SU-DHL-6 (cell line): ENCODE results near the gene NAA16.
"Not testable (repeated sequence)": the region's sequence is repeated elsewhere in the genome, so short reads cannot be mapped to it uniquely, and the experiment has no call there.

Experiments
- H2AFZ ChIP-seq: fragments of 200-600 bp; sonication (generic); 2 replicates; pipeline ENCODE4 v1.6.1; 2014; ENCODE audit warnings: low read depth, mild to moderate bottlenecking, moderate library complexity, mixed read lengths, antibody characterized with exemption, low read length; ENCODE audit not compliant: severe bottlenecking
- H3F3A ChIP-seq: fragments of 200-600 bp; shearing (Covaris generic); 2 replicates; pipeline ENCODE4 v1.6.0; 2016; ENCODE audit warnings: antibody characterized with exemption, mild to moderate bottlenecking; ENCODE audit not compliant: insufficient read depth
- H3K27ac ChIP-seq: fragments of 200-600 bp; sonication (generic); 2 replicates; pipeline ENCODE4 v1.5.1; 2016; ENCODE audit warnings: low read depth, mild to moderate bottlenecking, low read length, moderate library complexity, mixed read lengths
- H3K27me3 ChIP-seq: fragments of 200-600 bp; sonication (generic), shearing (Covaris generic); 2 replicates; pipeline ENCODE4 v1.6.0; 2014; ENCODE audit warnings: mild to moderate bottlenecking, low read length
- H3K36me3 ChIP-seq: fragments of 200-600 bp; sonication (generic); 2 replicates; pipeline ENCODE4 v1.6.1; 2014; ENCODE audit warnings: mild to moderate bottlenecking, low read length, mixed read lengths
- H3K4me2 ChIP-seq: fragments of 300-600, 200-600 bp; shearing (Covaris generic), sonication (generic); 2 replicates; pipeline ENCODE4 v1.6.0; 2014; ENCODE audit warnings: low read length, low read depth, mild to moderate bottlenecking; ENCODE audit not compliant: poor library complexity, severe bottlenecking
- H3K4me3 ChIP-seq: fragments of 200-600 bp; sonication (generic); 2 replicates; pipeline ENCODE4 v1.5.1; 2014; ENCODE audit warnings: antibody characterized with exemption, low read length, mild to moderate bottlenecking, mixed read lengths; ENCODE audit not compliant: insufficient read depth, poor library complexity, severe bottlenecking
- H3K79me2 ChIP-seq: fragments of 200-600 bp; sonication (generic); 2 replicates; pipeline ENCODE4 v1.6.1; 2014; ENCODE audit warnings: mild to moderate bottlenecking, low read length, moderate library complexity; ENCODE audit not compliant: insufficient read depth
- H3K9ac ChIP-seq: fragments of 200-600 bp; sonication (generic); 2 replicates; pipeline ENCODE4 v1.7.0; 2014; ENCODE audit warnings: mild to moderate bottlenecking, low read length
- H3K9me2 ChIP-seq: fragments of 200-600 bp; sonication (generic); replicated peaks from 2 replicates; pipeline ENCODE4 v1.6.1; 2014; ENCODE audit warnings: low read length; ENCODE audit not compliant: insufficient read depth
- H3K9me3 ChIP-seq: fragments of 200-600 bp; sonication (generic); 2 replicates; pipeline ENCODE4 v1.6.1; 2014; ENCODE audit warnings: low read length, mixed read lengths; ENCODE audit not compliant: insufficient read depth
- H4K20me1 ChIP-seq: fragments of 200-600 bp; sonication (generic); 2 replicates; pipeline ENCODE4 v1.6.1; 2014; ENCODE audit warnings: low read depth, mild to moderate bottlenecking, antibody characterized with exemption, low read length, moderate library complexity, mixed read lengths
- EZH2phosphoT487 ChIP-seq: fragments of 200-600 bp; sonication (generic), shearing (Covaris generic); conservative IDR thresholded peaks from 2 replicates; pipeline ENCODE4 v1.6.1; 2018; ENCODE audit warnings: mild to moderate bottlenecking, antibody characterized with exemption, low read length, moderate library complexity, mixed read lengths
- TF ChIP-seq, protein P1 (sequence below): fragments of 200-600 bp; sonication (generic); IDR thresholded peaks from one replicate; pipeline ENCODE4 v1.5.1; 2017; ENCODE audit warnings: antibody characterized with exemption, mild to moderate bottlenecking, low read length, moderate library complexity; ENCODE audit not compliant: insufficient read depth, poor library complexity, severe bottlenecking

NAA16 gene

DNA sequence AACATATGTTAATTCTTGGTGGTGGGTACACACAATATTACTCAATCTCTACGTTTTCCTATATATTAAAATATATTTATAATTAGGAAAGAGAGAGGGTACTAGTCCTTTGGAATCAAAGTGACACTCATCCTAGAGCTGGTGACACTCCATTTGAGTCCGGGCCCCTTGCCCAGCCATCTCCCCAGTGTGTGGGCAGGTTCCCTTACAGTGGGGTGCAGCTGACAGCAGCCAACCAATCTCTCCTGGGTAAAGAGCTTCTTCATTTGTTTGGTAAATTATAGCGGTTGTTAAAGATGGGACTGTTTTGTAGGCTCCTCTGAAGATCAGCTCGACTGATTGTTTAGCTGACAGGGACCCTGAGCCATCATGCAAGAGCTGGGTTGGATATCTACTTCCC lies 109.1 kb downstream of the NAA16 start:
- TF ChIP-seq, protein P1, sequence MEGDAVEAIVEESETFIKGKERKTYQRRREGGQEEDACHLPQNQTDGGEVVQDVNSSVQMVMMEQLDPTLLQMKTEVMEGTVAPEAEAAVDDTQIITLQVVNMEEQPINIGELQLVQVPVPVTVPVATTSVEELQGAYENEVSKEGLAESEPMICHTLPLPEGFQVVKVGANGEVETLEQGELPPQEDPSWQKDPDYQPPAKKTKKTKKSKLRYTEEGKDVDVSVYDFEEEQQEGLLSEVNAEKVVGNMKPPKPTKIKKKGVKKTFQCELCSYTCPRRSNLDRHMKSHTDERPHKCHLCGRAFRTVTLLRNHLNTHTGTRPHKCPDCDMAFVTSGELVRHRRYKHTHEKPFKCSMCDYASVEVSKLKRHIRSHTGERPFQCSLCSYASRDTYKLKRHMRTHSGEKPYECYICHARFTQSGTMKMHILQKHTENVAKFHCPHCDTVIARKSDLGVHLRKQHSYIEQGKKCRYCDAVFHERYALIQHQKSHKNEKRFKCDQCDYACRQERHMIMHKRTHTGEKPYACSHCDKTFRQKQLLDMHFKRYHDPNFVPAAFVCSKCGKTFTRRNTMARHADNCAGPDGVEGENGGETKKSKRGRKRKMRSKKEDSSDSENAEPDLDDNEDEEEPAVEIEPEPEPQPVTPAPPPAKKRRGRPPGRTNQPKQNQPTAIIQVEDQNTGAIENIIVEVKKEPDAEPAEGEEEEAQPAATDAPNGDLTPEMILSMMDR, result no peak
- TF ChIP-seq EZH2phosphoT487, result no peak
- Histone ChIP-seq H3K9me2 (no peaks in the 10 kb centered on the region), H3K27me3 (no peaks in the 10 kb centered on the region), H3F3A (no peaks in the 10 kb centered on the region), H3K4me2 (no peak overlapping the region), H3K9me3 (no peaks in the 10 kb centered on the region), H3K4me3 (no peak overlapping the region), H2AFZ (no peak overlapping the region), H3K9ac (no peak overlapping the region), H4K20me1 (no peaks in the 10 kb centered on the region), H3K79me2 (no peaks in the 10 kb centered on the region), H3K27ac (no peak overlapping the region), H3K36me3 (no peaks in the 10 kb centered on the region)

DNA sequence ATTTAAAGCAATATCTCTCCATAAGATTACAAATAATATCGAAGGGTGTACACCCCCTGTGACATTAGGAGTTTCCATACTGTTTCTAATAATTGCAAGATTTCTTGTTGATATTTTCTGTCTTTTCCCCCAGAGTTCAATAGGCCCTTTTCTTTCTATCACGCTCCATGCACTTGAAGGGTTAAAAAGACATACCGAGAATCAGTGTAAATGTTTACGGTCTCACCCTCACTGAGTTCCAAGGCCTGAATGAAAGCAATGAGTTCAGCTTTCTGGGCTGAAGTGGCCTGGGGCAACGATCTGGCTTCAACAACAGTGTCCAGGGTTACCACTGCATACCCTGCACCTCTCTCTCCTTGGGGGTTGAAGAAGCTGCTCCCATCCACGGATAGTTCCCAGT lies 110.3 kb downstream of the NAA16 start:
- H3K4me3 ChIP-seq, H3K9ac ChIP-seq, H3K9me2 ChIP-seq, H3K4me2 ChIP-seq, H2AFZ ChIP-seq, H3K27ac ChIP-seq, H3K9me3 ChIP-seq, H3K27me3 ChIP-seq, H4K20me1 ChIP-seq, H3K79me2 ChIP-seq, H3K36me3 ChIP-seq, H3F3A ChIP-seq: not testable (repeated sequence)

DNA sequence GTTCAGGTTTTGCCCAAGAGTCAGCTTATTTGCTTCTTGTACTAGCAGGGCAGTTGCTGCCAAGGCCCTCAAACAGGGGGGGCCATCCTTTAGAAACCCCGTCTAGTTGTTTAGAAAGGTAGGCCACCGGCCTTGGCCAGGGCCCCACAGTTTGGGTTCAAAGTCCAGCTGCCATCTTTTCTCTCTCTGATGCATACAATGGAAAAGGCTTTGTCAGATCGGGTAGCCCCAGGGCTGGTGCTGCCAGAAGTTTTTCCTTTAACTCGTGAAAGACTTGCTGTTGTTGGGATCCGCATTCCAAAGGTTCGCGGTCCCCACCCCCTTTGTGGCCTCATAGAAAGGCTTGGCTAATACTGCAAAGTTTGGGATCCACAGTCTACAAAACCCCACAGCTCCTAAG lies 110.9 kb downstream of the NAA16 start:
- not testable (repeated sequence) for H3F3A ChIP-seq, H3K79me2 ChIP-seq, H3K36me3 ChIP-seq, H3K4me3 ChIP-seq, H3K27ac ChIP-seq, H4K20me1 ChIP-seq, H3K4me2 ChIP-seq, H3K27me3 ChIP-seq, H2AFZ ChIP-seq, H3K9ac ChIP-seq, H3K9me3 ChIP-seq, H3K9me2 ChIP-seq

DNA sequence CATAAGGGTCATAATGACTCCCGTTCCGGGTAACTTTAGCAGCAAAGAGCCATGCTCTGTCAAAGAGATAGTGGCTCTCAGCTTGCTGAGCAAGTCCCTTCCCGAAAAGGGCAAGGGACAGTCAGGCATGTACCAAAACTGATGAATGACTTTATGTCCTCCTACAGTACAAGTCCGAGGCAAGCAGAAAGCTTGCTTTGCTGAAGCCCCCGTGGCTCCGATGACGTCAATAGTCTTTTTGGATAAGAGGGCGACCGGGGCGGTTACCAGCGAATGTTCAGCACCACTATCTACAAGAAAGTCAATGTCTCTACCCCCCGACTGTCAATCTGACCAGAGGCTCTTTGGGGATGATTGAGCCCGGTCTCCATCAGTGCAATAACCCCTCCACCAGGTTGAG lies 112.2 kb downstream of the NAA16 start:
- not testable (repeated sequence) for H3K9ac ChIP-seq, H3K9me3 ChIP-seq, H3K27ac ChIP-seq, H3K9me2 ChIP-seq, H3K4me2 ChIP-seq, H3K79me2 ChIP-seq, H3K4me3 ChIP-seq, H3K36me3 ChIP-seq, H2AFZ ChIP-seq, H3K27me3 ChIP-seq, H4K20me1 ChIP-seq, H3F3A ChIP-seq

DNA sequence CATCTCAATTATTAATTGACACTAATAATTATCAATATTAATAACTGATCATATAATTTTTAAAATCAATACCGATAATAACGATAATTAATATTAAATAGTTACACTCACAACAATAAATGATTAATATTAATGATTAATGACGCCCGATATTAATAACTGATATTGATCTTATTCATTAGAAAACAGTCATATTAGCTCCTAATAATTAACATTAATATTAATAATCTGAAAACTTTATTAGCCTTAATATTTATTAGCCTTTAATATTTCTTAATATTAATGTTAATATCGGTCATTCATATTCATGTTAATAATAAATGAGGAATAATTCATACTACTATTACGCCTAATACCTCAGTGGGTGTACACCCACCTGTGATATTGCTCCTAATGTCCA lies 113.6 kb downstream of the NAA16 start:
- not testable (repeated sequence) for H3K27ac ChIP-seq, H3F3A ChIP-seq, H3K9me2 ChIP-seq

More for the DNA sequence above, 113.6 kb downstream of the NAA16 start:
- not testable (repeated sequence) for H3K27me3 ChIP-seq, H2AFZ ChIP-seq, H4K20me1 ChIP-seq, H3K36me3 ChIP-seq, H3K4me3 ChIP-seq, H3K79me2 ChIP-seq, H3K4me2 ChIP-seq, H3K9me3 ChIP-seq, H3K9ac ChIP-seq
